NCI-H446 treated with DMSO at 0.1 percent for 48 hours (cell line): Measurements from ENCODE around the gene UCMA.
"Not testable (repeated sequence)": the region's sequence is repeated elsewhere in the genome, so short reads cannot be mapped to it uniquely, and the experiment has no call there.

ENCODE experiments used
- DNase-seq: peaks from one replicate; lab custom pipeline; 2025; lab: John Stamatoyannopoulos, UW

UCMA gene

GRCh38 chr10:13234172-13234571, at the start of gene UCMA:
Gene UCMA (minus strand): TSS chr10:13234374. CDS start chr10:13234258, 116 bp downstream.
- DNase-seq = no peak

- not testable (repeated sequence) for DNase-seq
Measured at GRCh38 chr10:13282348-13282747, 48.2 kb upstream of the UCMA start.

GRCh38 chr10:13276749-13277365, 42.7 kb upstream of the UCMA start:
- no peak for DNase-seq

GRCh38 chr10:13276146-13276545, 42.0 kb upstream of the UCMA start:
- not testable (repeated sequence) for DNase-seq

GRCh38 chr10:13272164-13272571, 38.0 kb upstream of the UCMA start:
- peak; percentile 12 for DNase-seq

- DNase-seq = no peak
Measured at GRCh38 chr10:13271552-13272163, 37.5 kb upstream of the UCMA start.

GRCh38 chr10:13270877-13271551, 36.8 kb upstream of the UCMA start:
- no peak for DNase-seq

- no peak for DNase-seq
Measured at GRCh38 chr10:13268841-13269240, 34.7 kb upstream of the UCMA start.

- DNase-seq = no peak
Measured at GRCh38 chr10:13268310-13268709, 34.1 kb upstream of the UCMA start.

GRCh38 chr10:13263591-13263990, 29.4 kb upstream of the UCMA start:
- DNase-seq = no peak

- no peak for DNase-seq
Measured at GRCh38 chr10:13262433-13262832, 28.3 kb upstream of the UCMA start.

GRCh38 chr10:13257621-13258140, 23.5 kb upstream of the UCMA start:
- no peak for DNase-seq

- no peak for DNase-seq
Measured at GRCh38 chr10:13256627-13257026, 22.5 kb upstream of the UCMA start.

GRCh38 chr10:13253726-13254125, 19.6 kb upstream of the UCMA start:
- DNase-seq = no peak

- no peak for DNase-seq
Measured at GRCh38 chr10:13247784-13248183, 13.6 kb upstream of the UCMA start.

GRCh38 chr10:13247246-13247645, 13.1 kb upstream of the UCMA start:
- DNase-seq = no peak

- DNase-seq = not testable (repeated sequence)
Measured at GRCh38 chr10:13242260-13242659, 8.1 kb upstream of the UCMA start.

GRCh38 chr10:13241613-13242012, 7.4 kb upstream of the UCMA start:
- no peak for DNase-seq

GRCh38 chr10:13239923-13240322, 5.7 kb upstream of the UCMA start:
- no peak for DNase-seq

- no peak for DNase-seq
Measured at GRCh38 chr10:13238271-13239077, 4.3 kb upstream of the UCMA start.

- DNase-seq = no peak
Measured at GRCh38 chr10:13236638-13237037, 2.5 kb upstream of the UCMA start.

GRCh38 chr10:13234736-13235135, 562 bp upstream of the UCMA start:
- DNase-seq = not testable (repeated sequence)
